Measurements from ENCODE around the gene EIF5A2. TPM values are rescaled to one million over a fixed set of nuclear protein-coding genes. Genes with fewer than 3 reads are reported as not detected.
A peak's percentile ranks its signal among the peaks of the same experiment; 100 is the strongest.

EIF5A2 gene
- total RNA-seq, 1 donor from 2014 or later, result 6.7 TPM

DNA sequence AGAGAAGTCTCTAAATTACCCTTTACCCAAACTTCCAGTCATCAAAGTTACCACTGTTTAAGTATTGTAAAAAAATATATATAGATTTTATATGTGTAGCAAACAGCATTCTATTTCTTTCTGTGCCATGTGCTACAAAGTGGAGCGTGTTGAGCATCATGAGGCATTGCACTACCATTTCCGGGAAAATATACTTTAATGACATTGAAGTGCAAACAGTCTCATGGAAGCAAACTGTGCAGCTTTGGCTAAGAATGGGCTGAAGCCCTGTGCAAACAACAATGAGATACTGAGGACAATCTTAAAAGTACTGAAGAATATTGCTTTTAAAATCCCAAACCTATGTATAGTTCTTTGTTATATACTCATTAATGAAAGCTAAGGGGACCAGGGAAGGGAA, 31.9 kb downstream of the EIF5A2 start:
- Histone ChIP-seq H3K36me3 (no peaks in the 10 kb centered on the region), H3K4me1 (no peaks in the 10 kb centered on the region), H3K27me3 (ENCODE audit: low read depth) (no peaks in the 10 kb centered on the region), H3K4me3 (no peak overlapping the region), H3K27ac (no peak overlapping the region), H3K9me3 (no peaks in the 10 kb centered on the region)
- no peak for DNase-seq
- no peak for ATAC-seq
- TF ChIP-seq, protein P1, sequence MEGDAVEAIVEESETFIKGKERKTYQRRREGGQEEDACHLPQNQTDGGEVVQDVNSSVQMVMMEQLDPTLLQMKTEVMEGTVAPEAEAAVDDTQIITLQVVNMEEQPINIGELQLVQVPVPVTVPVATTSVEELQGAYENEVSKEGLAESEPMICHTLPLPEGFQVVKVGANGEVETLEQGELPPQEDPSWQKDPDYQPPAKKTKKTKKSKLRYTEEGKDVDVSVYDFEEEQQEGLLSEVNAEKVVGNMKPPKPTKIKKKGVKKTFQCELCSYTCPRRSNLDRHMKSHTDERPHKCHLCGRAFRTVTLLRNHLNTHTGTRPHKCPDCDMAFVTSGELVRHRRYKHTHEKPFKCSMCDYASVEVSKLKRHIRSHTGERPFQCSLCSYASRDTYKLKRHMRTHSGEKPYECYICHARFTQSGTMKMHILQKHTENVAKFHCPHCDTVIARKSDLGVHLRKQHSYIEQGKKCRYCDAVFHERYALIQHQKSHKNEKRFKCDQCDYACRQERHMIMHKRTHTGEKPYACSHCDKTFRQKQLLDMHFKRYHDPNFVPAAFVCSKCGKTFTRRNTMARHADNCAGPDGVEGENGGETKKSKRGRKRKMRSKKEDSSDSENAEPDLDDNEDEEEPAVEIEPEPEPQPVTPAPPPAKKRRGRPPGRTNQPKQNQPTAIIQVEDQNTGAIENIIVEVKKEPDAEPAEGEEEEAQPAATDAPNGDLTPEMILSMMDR (IDR thresholded peaks at IDR 0.05), result no peak
- intact Hi-C loops (cut with DNase I), result no loop called here

DNA sequence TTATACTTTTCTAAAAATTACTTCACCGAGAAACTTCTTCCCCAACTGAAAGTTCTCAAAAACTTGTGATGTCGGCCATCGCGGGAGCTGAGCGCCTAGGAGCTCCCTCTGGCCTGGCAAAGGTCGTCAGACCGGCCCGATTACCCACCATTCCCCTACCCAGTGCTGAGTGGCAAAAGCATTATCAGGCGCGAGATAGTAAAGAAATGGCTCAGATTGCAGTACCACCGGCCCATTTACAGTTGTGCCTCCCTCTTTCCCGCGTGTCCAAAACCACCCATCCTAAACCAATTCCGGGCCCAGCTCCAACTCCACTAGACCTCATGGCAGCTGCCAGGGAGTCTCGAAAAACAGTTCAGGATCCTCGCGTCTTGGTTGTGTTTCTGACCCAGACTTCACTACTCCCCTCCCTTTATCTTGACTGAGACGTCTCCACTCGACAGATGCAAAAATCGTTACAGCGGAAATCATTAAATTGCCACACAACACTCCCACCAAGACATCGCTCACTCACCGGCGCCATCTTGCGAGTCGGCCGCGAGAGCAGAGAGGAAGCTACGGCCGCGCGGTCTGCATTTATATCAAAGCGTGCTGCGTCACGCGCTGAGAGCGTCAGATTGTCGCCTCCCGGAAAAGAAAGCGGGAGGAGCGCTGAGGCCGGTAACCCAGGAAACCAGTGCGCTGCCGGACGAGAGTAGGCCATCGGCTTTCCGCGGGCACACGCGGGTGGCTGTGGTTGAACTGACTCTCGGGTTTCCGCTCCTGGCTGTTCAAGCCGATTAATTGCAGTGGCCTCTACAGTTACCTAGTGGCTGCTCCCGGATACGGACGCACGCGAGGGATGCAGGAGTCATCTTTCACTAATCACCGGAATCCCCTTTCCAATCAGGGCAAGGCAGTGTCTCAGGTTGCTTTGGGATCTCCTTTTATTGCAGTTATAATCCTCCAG, 38.5 kb downstream of the EIF5A2 start, which contains the start of gene RPL22L1:
Gene RPL22L1, minus strand, starts transcription at position 551 of the 949 bp plus-strand sequence. Its CDS starts 28 bp downstream, at position 523.
- DNase-seq (peak; percentile 97), ATAC-seq (peak; percentile 98 to 99)
- Histone ChIP-seq H3K27me3 (ENCODE audit: low read depth) (no peaks in the 10 kb centered on the region), H3K9me3 (no peaks in the 10 kb centered on the region), H3K4me3 (peak within 1 kb of the TSS; percentile 76), H3K36me3 (peaks cover 32% of the 10 kb centered on the region), H3K4me1 (peaks cover 29% of the 10 kb centered on the region), H3K27ac (peak within 1 kb of the TSS; percentile 91)
- TF ChIP-seq, protein P1 (IDR thresholded peaks at IDR 0.05), result peak; percentile 31
- intact Hi-C loops (cut with DNase I), result no loop called here

DNA sequence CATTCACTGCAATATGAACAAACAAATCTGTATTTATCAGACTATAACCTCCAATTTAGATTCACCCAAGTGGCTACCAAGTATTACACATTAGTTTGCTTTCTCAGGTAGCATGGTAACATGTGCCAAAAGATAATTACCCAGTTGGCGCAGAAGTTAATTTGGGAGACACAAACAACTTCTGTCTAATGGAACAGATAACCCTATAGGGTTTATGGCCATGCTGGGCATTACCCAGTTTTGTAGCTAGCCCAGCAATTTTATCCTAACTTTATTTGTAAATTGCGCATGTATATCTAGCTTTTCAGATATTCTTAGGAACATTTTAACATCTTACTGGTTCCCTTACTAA, 39.2 kb downstream of the EIF5A2 start:
- intact Hi-C loops (cut with DNase I), result no loop called here
- Histone ChIP-seq H3K27ac (peak overlapping the region; percentile 91), H3K9me3 (no peaks in the 10 kb centered on the region), H3K4me1 (peaks cover 29% of the 10 kb centered on the region), H3K36me3 (peaks cover 36% of the 10 kb centered on the region), H3K4me3 (peak overlapping the region; percentile 76), H3K27me3 (ENCODE audit: low read depth) (no peaks in the 10 kb centered on the region)
- TF ChIP-seq, protein P1 (IDR thresholded peaks at IDR 0.05), result no peak
- ATAC-seq (no peak), DNase-seq (no peak)

DNA sequence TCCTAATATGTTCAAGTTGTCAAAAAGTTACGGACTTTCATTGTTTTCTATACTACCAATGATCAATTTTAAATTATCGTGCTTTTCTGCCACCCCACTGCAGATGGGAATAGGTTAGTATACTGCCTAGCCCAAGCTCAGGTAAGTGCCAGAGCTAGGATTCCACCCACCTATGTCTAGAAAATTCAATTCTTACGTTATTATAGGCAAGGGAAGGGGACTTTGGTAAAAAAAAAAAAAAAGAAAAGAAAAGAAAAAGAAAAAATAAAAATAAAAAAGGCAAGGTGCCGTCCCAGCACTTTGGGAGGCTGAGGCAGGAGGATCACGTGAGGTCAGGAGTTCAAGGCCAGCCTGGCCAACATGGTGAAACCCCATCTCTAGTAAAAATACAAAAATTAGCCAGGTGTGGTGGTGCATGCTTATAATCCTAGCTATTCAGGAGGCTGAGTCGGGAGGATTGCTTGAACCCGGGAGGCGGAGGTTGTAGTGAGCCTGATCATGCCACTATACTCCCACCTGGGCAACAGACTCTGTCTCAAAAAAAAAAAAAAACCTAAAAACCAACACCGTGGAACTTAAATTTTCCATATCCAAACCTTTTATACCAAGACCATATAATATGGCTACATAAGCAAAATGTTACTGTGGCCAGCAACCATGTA, 39.7 kb downstream of the EIF5A2 start:
- peaks cover 29% of the 10 kb centered on the region for H3K4me1 ChIP-seq
- peaks cover 36% of the 10 kb centered on the region for H3K36me3 ChIP-seq
- DNase-seq (no peak), ATAC-seq (no peak)
- H3K4me3 ChIP-seq, result peak overlapping the region; percentile 76
- TF ChIP-seq, protein P1 (IDR thresholded peaks at IDR 0.05), result no peak
- no peaks in the 10 kb centered on the region for H3K27me3 ChIP-seq (ENCODE audit: low read depth)
- intact Hi-C loops (cut with DNase I), result no loop called here
- peak overlapping the region; percentile 91 for H3K27ac ChIP-seq
- no peaks in the 10 kb centered on the region for H3K9me3 ChIP-seq

DNA sequence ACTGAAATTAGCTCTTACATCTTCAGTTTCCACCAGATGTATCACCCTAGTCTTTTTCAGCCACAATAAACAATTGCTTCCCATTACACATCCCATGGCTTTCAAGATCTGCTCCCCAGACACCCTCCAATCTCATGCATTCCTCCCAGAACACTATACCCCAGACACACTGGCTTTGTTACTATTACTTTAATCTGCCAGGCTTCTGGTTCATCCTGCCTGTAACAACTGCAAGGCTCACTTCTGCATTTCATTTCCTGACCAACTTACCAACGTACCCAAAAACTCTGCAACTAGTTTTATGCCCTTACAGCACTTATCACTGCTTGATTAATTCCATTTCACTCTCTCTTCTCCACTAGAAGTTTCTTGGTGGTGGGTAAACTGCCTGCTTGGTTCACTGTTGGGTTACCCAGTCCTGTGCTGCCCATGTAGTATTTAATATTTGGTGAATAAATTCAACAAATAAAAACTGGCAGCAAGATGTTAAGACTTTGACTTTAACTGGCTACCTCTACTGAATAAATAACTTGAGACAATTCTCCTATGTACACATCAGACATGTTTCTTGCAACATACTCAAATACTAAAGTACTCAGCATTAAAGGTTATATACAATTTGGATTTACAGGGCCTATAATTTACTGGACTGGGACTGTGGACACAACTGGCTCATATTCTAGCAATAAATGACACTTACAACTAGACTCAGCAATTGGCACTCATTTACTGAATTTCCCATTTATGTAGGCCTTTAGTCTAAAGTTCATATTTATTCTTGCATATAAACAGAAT, 41.1 kb downstream of the EIF5A2 start:
- Histone ChIP-seq H3K9me3 (no peaks in the 10 kb centered on the region), H3K4me3 (no peak overlapping the region), H3K4me1 (peaks cover 29% of the 10 kb centered on the region), H3K27me3 (ENCODE audit: low read depth) (no peaks in the 10 kb centered on the region), H3K27ac (no peak overlapping the region), H3K36me3 (peaks cover 36% of the 10 kb centered on the region)
- intact Hi-C loops (cut with DNase I), result no loop called here
- ATAC-seq (no peak), DNase-seq (no peak)
- TF ChIP-seq, protein P1 (IDR thresholded peaks at IDR 0.05), result no peak

Measured in lower lobe of right lung (tissue), 2 donors.